ENCODE results near the gene MYRIP. TPM values are rescaled to one million over a fixed set of nuclear protein-coding genes. Genes with fewer than 3 reads are reported as not detected.

MYRIP gene
- total RNA-seq, 2 experiments from 2014 or later, result not detected

GRCh38 chr3:40264451-40264850, 455.0 kb downstream of the MYRIP start:
- no peak overlapping the region for H3K27ac Mint-ChIP-seq
- no peaks in the 10 kb centered on the region for H3K27me3 Mint-ChIP-seq
- intact Hi-C loops (cut with micrococcal nuclease), result no loop called here
- DNase-seq, result no peak
- H3K36me3 Mint-ChIP-seq (ENCODE audit: low read depth), result peaks cover 2% of the 10 kb centered on the region
- H3K4me1 Mint-ChIP-seq (ENCODE audit: low read depth), result no peaks in the 10 kb centered on the region
- H3K9me3 Mint-ChIP-seq, result no peaks in the 10 kb centered on the region
- ATAC-seq, result no peak
- ChIA-PET CTCF (no interaction called here), POLR2A (no interaction called here)
- H3K4me3 Mint-ChIP-seq, result no peak overlapping the region
- no peak for TF ChIP-seq CTCF (IDR thresholded peaks at IDR 0.05)

GRCh38 chr3:40265181-40265580, 455.8 kb downstream of the MYRIP start:
- no peak for ATAC-seq
- ChIA-PET POLR2A (no interaction called here), CTCF (interaction anchor here (0.8 to 1.3 kb wide), 3 partner anchors 8 to 74 kb away, joined by 3 read pairs; no protein-coding TSS in a partner anchor)
- Mint-ChIP-seq H3K27me3 (no peaks in the 10 kb centered on the region), H3K36me3 (ENCODE audit: low read depth) (peaks cover 2% of the 10 kb centered on the region), H3K4me3 (no peak overlapping the region), H3K9me3 (no peaks in the 10 kb centered on the region), H3K27ac (no peak overlapping the region), H3K4me1 (ENCODE audit: low read depth) (no peaks in the 10 kb centered on the region)
- no peak for TF ChIP-seq CTCF (IDR thresholded peaks at IDR 0.05)
- intact Hi-C loops (cut with micrococcal nuclease), result no loop called here
- no peak for DNase-seq

GRCh38 chr3:40267937-40268724, 458.7 kb downstream of the MYRIP start:
- Mint-ChIP-seq H3K9me3 (no peaks in the 10 kb centered on the region), H3K27me3 (no peaks in the 10 kb centered on the region), H3K27ac (no peak overlapping the region), H3K4me1 (ENCODE audit: low read depth) (no peaks in the 10 kb centered on the region), H3K36me3 (ENCODE audit: low read depth) (peaks cover 2% of the 10 kb centered on the region), H3K4me3 (no peak overlapping the region)
- DNase-seq, result no peak
- no peak for TF ChIP-seq CTCF (IDR thresholded peaks at IDR 0.05)
- intact Hi-C loops (cut with micrococcal nuclease), result no loop called here
- ATAC-seq, result no peak
- CTCF ChIA-PET, result interaction anchor here (1.0 to 1.2 kb wide), 2 partner anchors 10 to 76 kb away, joined by 3 to 4 read pairs; no protein-coding TSS in a partner anchor
- POLR2A ChIA-PET, result no interaction called here

GRCh38 chr3:40268802-40269524, 459.6 kb downstream of the MYRIP start:
- Mint-ChIP-seq H3K4me3 (no peak overlapping the region), H3K36me3 (ENCODE audit: low read depth) (peaks cover 2% of the 10 kb centered on the region), H3K27ac (no peak overlapping the region), H3K9me3 (no peaks in the 10 kb centered on the region), H3K27me3 (no peaks in the 10 kb centered on the region), H3K4me1 (ENCODE audit: low read depth) (no peaks in the 10 kb centered on the region)
- no peak for TF ChIP-seq CTCF (IDR thresholded peaks at IDR 0.05)
- CTCF ChIA-PET, result no interaction called here
- intact Hi-C loops (cut with micrococcal nuclease), result no loop called here
- ATAC-seq (no peak), DNase-seq (no peak)
- POLR2A ChIA-PET, result no interaction called here

- no peaks in the 10 kb centered on the region for H3K9me3 Mint-ChIP-seq
- POLR2A ChIA-PET, result no interaction called here
- CTCF ChIA-PET, result interaction anchor here (1.4 to 3.0 kb wide), 2 partner anchors 17 to 38 kb away, joined by 3 to 9 read pairs; no protein-coding TSS in a partner anchor
- no peak overlapping the region for H3K4me3 Mint-ChIP-seq
- H3K36me3 Mint-ChIP-seq (ENCODE audit: low read depth), result peaks cover 4% of the 10 kb centered on the region
- no peak for TF ChIP-seq CTCF (IDR thresholded peaks at IDR 0.05)
- no peak for DNase-seq
- no peaks in the 10 kb centered on the region for H3K27me3 Mint-ChIP-seq
- ATAC-seq, result no peak
- intact Hi-C loops (cut with micrococcal nuclease), result no loop called here
- peaks cover 2% of the 10 kb centered on the region for H3K4me1 Mint-ChIP-seq (ENCODE audit: low read depth)
- H3K27ac Mint-ChIP-seq, result no peak overlapping the region
These were observed 469.4 kb downstream of the MYRIP start for GRCh38 chr3:40278791-40279190.

All from activated CD8-positive, alpha-beta T cell treated with anti-CD3 and anti-CD28 coated beads for 36 hours (primary cell).